ENCODE results near the gene ELOB. TPM values are rescaled to one million over a fixed set of nuclear protein-coding genes. Genes with fewer than 3 reads are reported as not detected.

The ELOB gene
- total and polyA plus RNA-seq, 7 donors = 226 to 660 (median 317) TPM

GRCh38 chr16:2739625-2740430, 37.3 kb downstream of the ELOB start:
- Histone ChIP-seq H3K4me1 (no peaks in the 10 kb centered on the region), H3K27ac (no peak overlapping the region), H3K27me3 (ENCODE audit: insufficient read depth in 3 of 3, low read length in 2 of 3) (peaks cover 0 to 5% (median 3%) of the 10 kb centered on the region in 3 donors), H3K9me3 (no peaks in the 10 kb centered on the region), H3K4me3 (no peak overlapping the region), H3K36me3 (ENCODE audit: insufficient read depth in 1 of 2, low read depth in 1 of 2) (no peaks in the 10 kb centered on the region)
- WGBS, 3 donors = 45 to 59% (median 53%) methylated on average over 8 of the region's 8 CpGs
- DNase-seq = no peak
- intact Hi-C loops (cut with DNase I) = no loop called here
- no peak for TF ChIP-seq CTCF (IDR thresholded peaks at IDR 0.05)
- ATAC-seq = no peak

GRCh38 chr16:2738615-2739014, 38.5 kb downstream of the ELOB start:
- Histone ChIP-seq H3K27ac (no peak overlapping the region), H3K36me3 (ENCODE audit: insufficient read depth in 1 of 2, low read depth in 1 of 2) (no peaks in the 10 kb centered on the region), H3K4me1 (no peaks in the 10 kb centered on the region), H3K9me3 (no peaks in the 10 kb centered on the region), H3K27me3 (ENCODE audit: insufficient read depth in 3 of 3, low read length in 2 of 3) (peaks cover 0 to 5% (median 3%) of the 10 kb centered on the region in 3 donors), H3K4me3 (no peak overlapping the region)
- 70 to 81% (median 79%) methylated on average over 3 to 5 of the region's 5 CpGs for WGBS, 3 donors
- intact Hi-C loops (cut with DNase I) = no loop called here
- DNase-seq (no peak), ATAC-seq (peak in 1 of 4 donors; percentile 19)
- TF ChIP-seq CTCF (IDR thresholded peaks at IDR 0.05) = no peak

GRCh38 chr16:2737895-2738418, 39.1 kb downstream of the ELOB start:
- intact Hi-C loops (cut with DNase I) = no loop called here

GRCh38 chr16:2737238-2737605, 39.9 kb downstream of the ELOB start:
- no peaks in the 10 kb centered on the region for H3K9me3 ChIP-seq
- H3K4me1 ChIP-seq = no peaks in the 10 kb centered on the region
- no peak overlapping the region for H3K4me3 ChIP-seq
- no peaks in the 10 kb centered on the region for H3K36me3 ChIP-seq (ENCODE audit: insufficient read depth in 1 of 2, low read depth in 1 of 2)
- no peak overlapping the region for H3K27ac ChIP-seq
- ATAC-seq (no peak), DNase-seq (no peak)
- intact Hi-C loops (cut with DNase I) = no loop called here
- WGBS, 3 donors = 80 to 87% (median 82%) methylated on average over 4 to 5 of the region's 5 CpGs
- no peak for TF ChIP-seq CTCF (IDR thresholded peaks at IDR 0.05)
- peaks cover 0 to 5% (median 3%) of the 10 kb centered on the region in 3 donors for H3K27me3 ChIP-seq (ENCODE audit: insufficient read depth in 3 of 3, low read length in 2 of 3)

More at GRCh38 chr16:2737895-2738418, 39.1 kb downstream of the ELOB start:
- WGBS, 3 donors = 72 to 80% (median 79%) methylated on average over 6 to 7 of the region's 7 CpGs
- DNase-seq (no peak), ATAC-seq (no peak)
- no peaks in the 10 kb centered on the region for H3K4me1 ChIP-seq
- H3K27me3 ChIP-seq (ENCODE audit: insufficient read depth in 3 of 3, low read length in 2 of 3) = peaks cover 0 to 5% (median 3%) of the 10 kb centered on the region in 3 donors
- H3K4me3 ChIP-seq = no peak overlapping the region
- H3K36me3 ChIP-seq (ENCODE audit: insufficient read depth in 1 of 2, low read depth in 1 of 2) = no peaks in the 10 kb centered on the region
- H3K27ac ChIP-seq = no peak overlapping the region
- no peak for TF ChIP-seq CTCF (IDR thresholded peaks at IDR 0.05)
- no peaks in the 10 kb centered on the region for H3K9me3 ChIP-seq

All from psoas muscle (tissue), 8 donors.